Mesenchymal stem cell (in vitro differentiated cells and primary cell): Measurements from ENCODE around the gene ZNRF2.

ENCODE experiments used
- DNase-seq: peaks from one replicate; pipeline ENCODE4 v3.0.0-alpha.2; 2013
- H2AFZ ChIP-seq: one replicate; pipeline ENCODE4 v1.6.1; 2013; ENCODE audit warnings: low read depth, mild to moderate bottlenecking, control low read depth, inconsistent platforms, low read length, moderate library complexity
- H2AK5ac ChIP-seq: 2 replicates; pipeline ENCODE4 v1.6.1; 2013; ENCODE audit warnings: low read length, moderate library complexity, mild to moderate bottlenecking, inconsistent platforms; ENCODE audit not compliant: severe bottlenecking
- H2BK120ac ChIP-seq: one replicate; pipeline ENCODE4 v1.6.1; 2013; ENCODE audit warnings: low read depth, mild to moderate bottlenecking, inconsistent platforms, low read length, moderate library complexity
- H2BK12ac ChIP-seq, 2 experiments: one replicate each; pipeline ENCODE4 v1.6.1; 2013; ENCODE audit warnings: inconsistent platforms in 2 of 2, low read length in 2 of 2, mild to moderate bottlenecking in 2 of 2, moderate library complexity in 2 of 2, control low read depth in 1 of 2
- H2BK15ac ChIP-seq: one replicate; pipeline ENCODE4 v1.6.1; 2013; ENCODE audit warnings: mild to moderate bottlenecking, low read depth, inconsistent platforms; ENCODE audit not compliant: poor library complexity, severe bottlenecking
- H2BK5ac ChIP-seq: 2 replicates; pipeline ENCODE4 v1.6.1; 2013; ENCODE audit warnings: low read depth, mild to moderate bottlenecking, low read length, control low read depth, inconsistent platforms; ENCODE audit not compliant: poor library complexity, severe bottlenecking
- H3K14ac ChIP-seq, 2 experiments: one replicate each; pipeline ENCODE4 v1.6.1; 2013; ENCODE audit warnings: inconsistent platforms in 2 of 2, low read length in 2 of 2, control low read depth in 1 of 2, mild to moderate bottlenecking in 1 of 2, moderate library complexity in 1 of 2
- H3K18ac ChIP-seq, 2 experiments: one replicate each; pipeline ENCODE4 v1.6.1; 2013; ENCODE audit warnings: inconsistent platforms in 2 of 2, low read length in 2 of 2, control low read depth in 1 of 2, low read depth in 1 of 2, mild to moderate bottlenecking in 1 of 2
- H3K23ac ChIP-seq, 2 experiments: one replicate each; pipeline ENCODE4 v1.6.1; 2013; ENCODE audit warnings: inconsistent platforms in 2 of 2, low read length in 2 of 2, mild to moderate bottlenecking in 2 of 2, moderate library complexity in 2 of 2, control low read depth in 1 of 2
- H3K27ac ChIP-seq: 2 replicates; pipeline ENCODE4 v1.5.1; 2013; ENCODE audit warnings: mild to moderate bottlenecking, moderate library complexity, low read length, control low read depth, inconsistent platforms; ENCODE audit not compliant: poor library complexity, severe bottlenecking
- H3K27me3 ChIP-seq, 2 experiments: 2 replicates each; pipeline versions ENCODE4 v1.6.1 to v1.7.0; 2013; ENCODE audit warnings: low read length in 2 of 2, mild to moderate bottlenecking in 2 of 2, moderate library complexity in 2 of 2, control low read depth in 1 of 2, inconsistent platforms in 1 of 2; ENCODE audit not compliant: control insufficient read depth in 1 of 2, insufficient read depth in 1 of 2
- H3K36me3 ChIP-seq, 2 experiments: 2 replicates each; pipeline versions ENCODE4 v1.6.1 to v1.7.0; 2013; ENCODE audit warnings: low read length in 2 of 2, control low read depth in 1 of 2, inconsistent platforms in 1 of 2, low read depth in 1 of 2, mild to moderate bottlenecking in 1 of 2; ENCODE audit not compliant: insufficient read depth in 2 of 2, control insufficient read depth in 1 of 2
- H3K4ac ChIP-seq, 2 experiments: one replicate each; pipeline ENCODE4 v1.6.1; 2013; ENCODE audit warnings: inconsistent platforms in 2 of 2, low read length in 2 of 2, mild to moderate bottlenecking in 2 of 2, moderate library complexity in 2 of 2, control low read depth in 1 of 2, low read depth in 1 of 2
- H3K4me1 ChIP-seq: 2 replicates; pipeline ENCODE4 v1.6.1; 2013; ENCODE audit warnings: low read depth, low read length, control low read depth; ENCODE audit not compliant: control insufficient read depth, insufficient read depth
- H3K4me2 ChIP-seq: 2 replicates; pipeline ENCODE4 v1.6.1; 2013; ENCODE audit warnings: low read length, mild to moderate bottlenecking, inconsistent platforms; ENCODE audit not compliant: poor library complexity, severe bottlenecking
- H3K4me3 ChIP-seq, 2 experiments: 2 replicates each; pipeline versions ENCODE4 v1.5.1 to v1.7.0; 2013; ENCODE audit warnings: low read length in 2 of 2, mild to moderate bottlenecking in 2 of 2, control low read depth in 1 of 2, low read depth in 1 of 2; ENCODE audit not compliant: insufficient read depth in 1 of 2
- H3K79me1 ChIP-seq: replicated peaks from 2 replicates; pipeline ENCODE4 v1.6.1; 2013; ENCODE audit warnings: mild to moderate bottlenecking, control low read depth, low read length, inconsistent platforms; ENCODE audit not compliant: poor library complexity, severe bottlenecking
- H3K9ac ChIP-seq: 2 replicates; pipeline ENCODE4 v1.7.0; 2013; ENCODE audit warnings: mild to moderate bottlenecking, low read length, moderate library complexity
- H3K9me3 ChIP-seq: 2 replicates; pipeline ENCODE4 v1.7.0; 2013; ENCODE audit warnings: mild to moderate bottlenecking, low read length; ENCODE audit not compliant: control insufficient read depth
- H4K8ac ChIP-seq: one replicate; pipeline ENCODE4 v1.6.1; 2013; ENCODE audit warnings: inconsistent platforms, mild to moderate bottlenecking, low read length, moderate library complexity
- H4K91ac ChIP-seq: one replicate; pipeline ENCODE4 v1.6.1; 2013; ENCODE audit warnings: mild to moderate bottlenecking, low read length, inconsistent platforms
- WGBS: methylation state at CpG from one replicate; pipeline ENCODE4 v1.1.7; 2013; ENCODE audit warnings: mixed read lengths; 5-methylcytosine and 5-hydroxymethylcytosine counted together

ZNRF2 gene

GRCh38 chr7:30363778-30364563, 79.6 kb downstream of the ZNRF2 start:
- H3K36me3 ChIP-seq: no peaks in the 10 kb centered on the region
- H3K14ac ChIP-seq: no peak overlapping the region

DNA sequence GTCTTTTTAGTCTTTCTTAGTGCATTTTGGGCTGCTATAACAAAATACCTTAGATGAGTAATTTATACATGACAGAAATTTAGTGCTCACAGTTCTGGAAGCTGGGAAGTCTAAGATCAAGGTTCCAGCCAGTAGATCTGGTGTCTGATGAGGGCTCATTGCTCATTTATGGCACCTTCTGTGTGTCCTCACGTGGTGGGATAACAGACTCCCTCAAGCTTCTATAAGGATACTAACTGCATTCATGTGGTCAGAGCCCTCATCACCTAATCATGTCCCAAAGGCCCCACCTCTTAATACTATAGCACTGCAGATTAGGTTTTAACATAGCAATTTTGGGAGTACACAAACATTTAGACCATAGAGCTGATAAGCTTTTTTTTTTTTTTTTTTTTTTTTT, 80.4 kb downstream of the ZNRF2 start:
- no peak overlapping the region for H2BK5ac ChIP-seq
- no peak overlapping the region for H2BK120ac ChIP-seq
- no peak overlapping the region for H3K9ac ChIP-seq
- no peak overlapping the region for H3K18ac ChIP-seq
- H4K8ac ChIP-seq: no peak overlapping the region
- H3K27me3 ChIP-seq: no peaks in the 10 kb centered on the region
- H4K91ac ChIP-seq: no peak overlapping the region
- no peak overlapping the region for H3K23ac ChIP-seq
- no peak overlapping the region for H3K4me2 ChIP-seq
- no peak overlapping the region for H3K4ac ChIP-seq
- H2AK5ac ChIP-seq: no peak overlapping the region
- H3K9me3 ChIP-seq: no peaks in the 10 kb centered on the region
- no peaks in the 10 kb centered on the region for H3K36me3 ChIP-seq
- H3K4me1 ChIP-seq: no peaks in the 10 kb centered on the region
- no peak overlapping the region for H2BK15ac ChIP-seq
- no peak overlapping the region for H3K27ac ChIP-seq
- H2BK12ac ChIP-seq: no peak overlapping the region
- H3K4me3 ChIP-seq: no peak overlapping the region
- DNase-seq: no peak
- H3K14ac ChIP-seq: no peak overlapping the region
- WGBS: 75% methylated on average over 1 of the region's 1 CpG
- H3K79me1 ChIP-seq: no peaks in the 10 kb centered on the region
- H2AFZ ChIP-seq: no peak overlapping the region

More at GRCh38 chr7:30363778-30364563, 79.6 kb downstream of the ZNRF2 start:
- Histone ChIP-seq H3K79me1 (no peaks in the 10 kb centered on the region), H2BK15ac (no peak overlapping the region), H2BK12ac (no peak overlapping the region), H4K8ac (no peak overlapping the region), H3K18ac (no peak overlapping the region), H2BK120ac (no peak overlapping the region), H3K9ac (no peak overlapping the region), H3K27me3 (no peaks in the 10 kb centered on the region), H3K4me2 (no peak overlapping the region), H2BK5ac (no peak overlapping the region), H3K4me1 (no peaks in the 10 kb centered on the region), H4K91ac (no peak overlapping the region), H3K4ac (no peak overlapping the region), H3K4me3 (no peak overlapping the region), H2AK5ac (no peak overlapping the region), H3K27ac (no peak overlapping the region), H3K23ac (no peak overlapping the region), H2AFZ (no peak overlapping the region), H3K9me3 (no peaks in the 10 kb centered on the region)
- DNase-seq: no peak
- 100% methylated on average over 1 of the region's 3 CpGs for WGBS

GRCh38 chr7:30365621-30366020, 81.2 kb downstream of the ZNRF2 start:
- Histone ChIP-seq H3K4me2 (no peak overlapping the region), H3K27me3 (no peaks in the 10 kb centered on the region), H2BK15ac (no peak overlapping the region), H3K18ac (no peak overlapping the region), H3K27ac (no peak overlapping the region), H3K79me1 (no peaks in the 10 kb centered on the region), H2BK12ac (no peak overlapping the region), H3K9ac (peak overlapping the region; percentile 16), H3K4me3 (no peak overlapping the region), H2AK5ac (no peak overlapping the region), H2BK120ac (no peak overlapping the region), H3K36me3 (no peaks in the 10 kb centered on the region), H2BK5ac (no peak overlapping the region), H4K91ac (no peak overlapping the region), H2AFZ (no peak overlapping the region), H3K4me1 (no peaks in the 10 kb centered on the region), H3K14ac (no peak overlapping the region), H3K9me3 (no peaks in the 10 kb centered on the region), H3K4ac (no peak overlapping the region), H3K23ac (no peak overlapping the region), H4K8ac (no peak overlapping the region)
- WGBS: 100% methylated on average over 2 of the region's 3 CpGs
- no peak for DNase-seq

DNA sequence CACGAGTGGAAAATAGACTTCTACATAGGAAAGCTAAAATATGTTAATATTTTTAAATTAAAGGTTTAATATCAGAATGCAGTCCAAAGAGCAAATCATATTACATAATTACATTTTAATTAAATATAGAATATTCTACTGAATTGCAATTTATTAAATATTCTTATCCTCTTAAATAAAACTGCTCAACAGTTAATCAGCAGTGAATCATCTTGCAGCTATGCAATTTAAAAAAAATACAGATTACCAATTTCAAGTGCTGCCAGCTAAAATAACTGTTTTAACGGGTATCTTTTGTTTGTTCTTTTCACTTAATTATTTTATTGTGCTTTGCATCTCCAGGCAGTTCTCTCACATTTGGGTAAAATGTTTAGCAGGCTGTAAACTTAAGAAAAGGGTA, 82.2 kb downstream of the ZNRF2 start:
- H4K8ac ChIP-seq: no peak overlapping the region
- H3K18ac ChIP-seq: no peak overlapping the region
- H3K4ac ChIP-seq: no peak overlapping the region
- DNase-seq: no peak
- no peak overlapping the region for H2BK12ac ChIP-seq
- no peak overlapping the region for H3K27ac ChIP-seq
- H3K27me3 ChIP-seq: no peaks in the 10 kb centered on the region
- H3K9ac ChIP-seq: peak overlapping the region; percentile 54
- WGBS: 40% methylated on average over 1 of the region's 2 CpGs
- H3K36me3 ChIP-seq: peaks cover 0 to under 1% of the 10 kb centered on the region in 2 experiments
- no peak overlapping the region for H3K23ac ChIP-seq
- H3K14ac ChIP-seq: no peak overlapping the region
- H3K4me1 ChIP-seq: no peaks in the 10 kb centered on the region
- no peak overlapping the region for H4K91ac ChIP-seq
- H2BK120ac ChIP-seq: no peak overlapping the region
- no peak overlapping the region for H3K4me2 ChIP-seq
- H3K79me1 ChIP-seq: no peaks in the 10 kb centered on the region
- no peak overlapping the region for H2BK15ac ChIP-seq
- no peak overlapping the region for H2AK5ac ChIP-seq
- no peak overlapping the region for H2AFZ ChIP-seq
- H3K9me3 ChIP-seq: no peaks in the 10 kb centered on the region
- H3K4me3 ChIP-seq: no peak overlapping the region
- H2BK5ac ChIP-seq: no peak overlapping the region
